Esophagus squamous epithelium (tissue), 4 donors: Measurements from ENCODE around the gene KRTAP3-2.

Experiments used
- POLR2A ChIP-seq, 4 donors: fragments of 450-650 bp; IDR thresholded peaks; one replicate each; pipeline ENCODE4 v1.6.1; 2017; ENCODE audit warnings: antibody characterized with exemption in 4 of 4, mild to moderate bottlenecking in 4 of 4, moderate library complexity in 3 of 4
- TF ChIP-seq, protein P1 (sequence below), 6 experiments: fragments of 450-650 bp in 4 of 6; fragments of 200-600 bp in 2 of 6; sonication (generic) in 2 of 6; IDR thresholded peaks; one replicate each; pipeline ENCODE4 v1.5.1; 2016 to 2019; ENCODE audit warnings: antibody characterized with exemption in 6 of 6, mild to moderate bottlenecking in 4 of 6, moderate library complexity in 4 of 6

DNA sequence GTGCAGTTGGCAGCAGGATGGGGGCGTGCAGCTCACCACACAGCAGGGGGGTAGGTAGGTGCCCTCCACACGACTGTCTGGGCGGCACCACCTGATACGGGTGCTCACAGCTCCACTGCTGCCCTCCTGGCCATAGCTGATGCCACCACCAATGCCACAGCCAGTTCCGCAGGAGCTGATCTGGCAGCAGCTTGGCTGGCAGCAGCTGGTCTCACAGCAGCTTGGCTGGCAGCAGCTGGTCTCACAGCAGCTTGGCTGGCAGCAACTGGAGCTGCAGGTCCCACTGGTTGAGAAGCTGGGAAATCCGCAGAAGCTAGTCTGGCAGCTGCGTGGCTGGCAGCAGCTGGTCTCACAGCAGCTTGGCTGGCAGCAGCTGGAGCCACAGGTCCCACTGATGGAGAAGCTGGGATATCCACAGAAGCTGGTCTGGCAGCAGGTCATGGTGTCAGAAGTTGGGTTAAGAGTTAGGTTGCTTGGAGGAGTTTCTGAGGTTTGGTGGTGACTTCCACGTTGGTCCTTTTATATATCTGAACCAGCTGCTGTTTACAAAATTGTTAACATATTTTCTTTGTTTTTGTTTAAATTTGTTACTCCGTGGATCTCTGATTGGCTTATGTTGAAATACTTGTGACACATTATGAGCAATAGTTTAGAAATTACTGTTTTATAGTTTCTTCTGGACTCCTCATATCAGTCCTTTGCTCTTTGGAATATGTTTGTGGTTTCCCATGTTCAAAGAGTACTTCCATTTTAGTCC, 27.2 kb upstream of the KRTAP3-2 start, which contains the start of gene KRTAP1-5:
- no peak for TF ChIP-seq POLR2A (IDR thresholded peaks at IDR 0.05)
- TF ChIP-seq, protein P1, sequence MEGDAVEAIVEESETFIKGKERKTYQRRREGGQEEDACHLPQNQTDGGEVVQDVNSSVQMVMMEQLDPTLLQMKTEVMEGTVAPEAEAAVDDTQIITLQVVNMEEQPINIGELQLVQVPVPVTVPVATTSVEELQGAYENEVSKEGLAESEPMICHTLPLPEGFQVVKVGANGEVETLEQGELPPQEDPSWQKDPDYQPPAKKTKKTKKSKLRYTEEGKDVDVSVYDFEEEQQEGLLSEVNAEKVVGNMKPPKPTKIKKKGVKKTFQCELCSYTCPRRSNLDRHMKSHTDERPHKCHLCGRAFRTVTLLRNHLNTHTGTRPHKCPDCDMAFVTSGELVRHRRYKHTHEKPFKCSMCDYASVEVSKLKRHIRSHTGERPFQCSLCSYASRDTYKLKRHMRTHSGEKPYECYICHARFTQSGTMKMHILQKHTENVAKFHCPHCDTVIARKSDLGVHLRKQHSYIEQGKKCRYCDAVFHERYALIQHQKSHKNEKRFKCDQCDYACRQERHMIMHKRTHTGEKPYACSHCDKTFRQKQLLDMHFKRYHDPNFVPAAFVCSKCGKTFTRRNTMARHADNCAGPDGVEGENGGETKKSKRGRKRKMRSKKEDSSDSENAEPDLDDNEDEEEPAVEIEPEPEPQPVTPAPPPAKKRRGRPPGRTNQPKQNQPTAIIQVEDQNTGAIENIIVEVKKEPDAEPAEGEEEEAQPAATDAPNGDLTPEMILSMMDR (IDR thresholded peaks at IDR 0.05): no peak
